Vagina (tissue), 2 donors: ENCODE measurements around the gene FADS6.

ENCODE experiments used
- POLR2A ChIP-seq, 2 donors: fragments of 450-650 bp; IDR thresholded peaks; one replicate each; pipeline ENCODE4 v1.6.1; 2017; ENCODE audit warnings: antibody characterized with exemption in 2 of 2, mild to moderate bottlenecking in 2 of 2, moderate library complexity in 2 of 2
- POLR2AphosphoS5 ChIP-seq, 2 donors: sonication (generic); formaldehyde crosslinking; IDR thresholded peaks; one replicate each; pipeline ENCODE4 v1.9.0; 2017; ENCODE audit warnings: antibody characterized with exemption in 2 of 2, mild to moderate bottlenecking in 2 of 2, low read depth in 1 of 2; ENCODE audit not compliant: insufficient read depth in 1 of 2
- TF ChIP-seq, protein P1 (sequence below), 3 experiments: fragments of 450-650 bp in 2 of 3; fragments of 200-600 bp in 1 of 3; sonication (generic) in 1 of 3; IDR thresholded peaks; one replicate each; pipeline ENCODE4 v1.5.1; 2017 to 2019; ENCODE audit warnings: antibody characterized with exemption in 3 of 3, mild to moderate bottlenecking in 2 of 3, moderate library complexity in 2 of 3

DNA sequence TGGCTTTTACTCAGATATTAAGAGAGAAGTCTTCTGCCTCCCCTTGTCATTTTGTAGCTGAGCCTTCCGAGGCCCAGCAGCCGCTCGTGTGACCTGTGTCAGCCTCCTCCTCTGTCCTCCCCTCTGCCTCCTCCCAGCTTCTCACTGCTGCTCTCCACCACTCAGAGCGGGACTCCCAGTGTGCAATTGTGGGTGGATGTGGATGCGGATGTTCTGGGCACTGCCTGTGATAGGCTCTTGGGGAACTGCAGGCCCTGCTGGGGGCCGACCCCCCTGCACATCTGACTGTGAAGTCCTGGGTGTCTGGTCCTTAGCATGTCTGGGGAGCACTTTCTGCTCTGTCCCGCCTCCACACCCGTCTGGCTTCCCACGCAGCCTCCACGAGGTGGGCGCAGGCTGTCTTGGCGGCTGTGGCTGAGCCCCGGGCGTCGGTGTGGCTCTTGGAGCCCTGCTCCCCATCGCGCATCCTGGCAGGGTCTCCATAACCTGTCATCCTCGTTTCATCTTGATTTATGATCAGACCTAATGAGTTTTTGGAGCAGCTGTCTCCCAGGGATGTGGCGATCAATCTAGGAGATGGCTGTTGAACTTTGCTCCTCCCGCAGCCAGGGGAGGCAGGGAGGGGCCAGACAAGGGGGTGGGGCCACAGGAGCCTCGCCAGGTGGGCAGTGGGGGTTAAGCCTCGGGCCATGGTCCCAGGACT lies 61.8 kb downstream of the FADS6 start:
- TF ChIP-seq, protein P1, sequence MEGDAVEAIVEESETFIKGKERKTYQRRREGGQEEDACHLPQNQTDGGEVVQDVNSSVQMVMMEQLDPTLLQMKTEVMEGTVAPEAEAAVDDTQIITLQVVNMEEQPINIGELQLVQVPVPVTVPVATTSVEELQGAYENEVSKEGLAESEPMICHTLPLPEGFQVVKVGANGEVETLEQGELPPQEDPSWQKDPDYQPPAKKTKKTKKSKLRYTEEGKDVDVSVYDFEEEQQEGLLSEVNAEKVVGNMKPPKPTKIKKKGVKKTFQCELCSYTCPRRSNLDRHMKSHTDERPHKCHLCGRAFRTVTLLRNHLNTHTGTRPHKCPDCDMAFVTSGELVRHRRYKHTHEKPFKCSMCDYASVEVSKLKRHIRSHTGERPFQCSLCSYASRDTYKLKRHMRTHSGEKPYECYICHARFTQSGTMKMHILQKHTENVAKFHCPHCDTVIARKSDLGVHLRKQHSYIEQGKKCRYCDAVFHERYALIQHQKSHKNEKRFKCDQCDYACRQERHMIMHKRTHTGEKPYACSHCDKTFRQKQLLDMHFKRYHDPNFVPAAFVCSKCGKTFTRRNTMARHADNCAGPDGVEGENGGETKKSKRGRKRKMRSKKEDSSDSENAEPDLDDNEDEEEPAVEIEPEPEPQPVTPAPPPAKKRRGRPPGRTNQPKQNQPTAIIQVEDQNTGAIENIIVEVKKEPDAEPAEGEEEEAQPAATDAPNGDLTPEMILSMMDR (IDR thresholded peaks at IDR 0.05) = no peak
- TF ChIP-seq POLR2A (IDR thresholded peaks at IDR 0.05) = no peak
- TF ChIP-seq POLR2AphosphoS5 (IDR thresholded peaks at IDR 0.05; ENCODE audit: insufficient read depth in 1 of 2, low read depth in 1 of 2) = no peak
